ENCODE data around the gene ARL14EP. TPM values are rescaled to one million over a fixed set of nuclear protein-coding genes. Genes with fewer than 3 reads are reported as not detected.
A peak's percentile ranks its signal among the peaks of the same experiment; 100 is the strongest.

Gene ARL14EP
- total RNA-seq, 1 experiment from 2014 or later: 22.1 TPM

DNA sequence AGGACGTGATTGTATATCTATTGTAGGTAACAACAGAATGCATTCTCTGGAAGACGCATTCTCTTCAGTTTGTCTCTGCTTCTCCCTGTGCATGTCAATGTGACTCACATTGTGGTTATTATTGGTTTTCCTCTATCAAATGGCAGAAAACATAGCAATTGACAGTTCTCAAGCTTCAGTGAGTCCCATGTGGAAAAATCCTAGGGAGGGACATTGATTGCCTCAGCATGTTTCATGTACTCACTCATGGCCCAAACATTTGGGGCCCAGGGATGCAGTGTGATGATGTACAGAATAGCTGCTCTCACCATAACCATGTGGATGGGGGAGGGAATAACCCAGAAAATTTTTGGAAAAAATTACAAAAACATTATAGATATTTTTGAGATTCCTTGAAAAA, 9.3 kb upstream of the ARL14EP start:
- TF ChIP-seq, protein P1, sequence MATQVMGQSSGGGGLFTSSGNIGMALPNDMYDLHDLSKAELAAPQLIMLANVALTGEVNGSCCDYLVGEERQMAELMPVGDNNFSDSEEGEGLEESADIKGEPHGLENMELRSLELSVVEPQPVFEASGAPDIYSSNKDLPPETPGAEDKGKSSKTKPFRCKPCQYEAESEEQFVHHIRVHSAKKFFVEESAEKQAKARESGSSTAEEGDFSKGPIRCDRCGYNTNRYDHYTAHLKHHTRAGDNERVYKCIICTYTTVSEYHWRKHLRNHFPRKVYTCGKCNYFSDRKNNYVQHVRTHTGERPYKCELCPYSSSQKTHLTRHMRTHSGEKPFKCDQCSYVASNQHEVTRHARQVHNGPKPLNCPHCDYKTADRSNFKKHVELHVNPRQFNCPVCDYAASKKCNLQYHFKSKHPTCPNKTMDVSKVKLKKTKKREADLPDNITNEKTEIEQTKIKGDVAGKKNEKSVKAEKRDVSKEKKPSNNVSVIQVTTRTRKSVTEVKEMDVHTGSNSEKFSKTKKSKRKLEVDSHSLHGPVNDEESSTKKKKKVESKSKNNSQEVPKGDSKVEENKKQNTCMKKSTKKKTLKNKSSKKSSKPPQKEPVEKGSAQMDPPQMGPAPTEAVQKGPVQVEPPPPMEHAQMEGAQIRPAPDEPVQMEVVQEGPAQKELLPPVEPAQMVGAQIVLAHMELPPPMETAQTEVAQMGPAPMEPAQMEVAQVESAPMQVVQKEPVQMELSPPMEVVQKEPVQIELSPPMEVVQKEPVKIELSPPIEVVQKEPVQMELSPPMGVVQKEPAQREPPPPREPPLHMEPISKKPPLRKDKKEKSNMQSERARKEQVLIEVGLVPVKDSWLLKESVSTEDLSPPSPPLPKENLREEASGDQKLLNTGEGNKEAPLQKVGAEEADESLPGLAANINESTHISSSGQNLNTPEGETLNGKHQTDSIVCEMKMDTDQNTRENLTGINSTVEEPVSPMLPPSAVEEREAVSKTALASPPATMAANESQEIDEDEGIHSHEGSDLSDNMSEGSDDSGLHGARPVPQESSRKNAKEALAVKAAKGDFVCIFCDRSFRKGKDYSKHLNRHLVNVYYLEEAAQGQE (IDR thresholded peaks at IDR 0.05; ENCODE audit: insufficient read depth in 1 of 2, low read depth in 2 of 2, low read length in 1 of 2): no peak
- TF ChIP-seq TCF7L2 (IDR thresholded peaks at IDR 0.05; ENCODE audit: low read depth, low read length) (no peak), SIN3A (IDR thresholded peaks at IDR 0.05; ENCODE audit: borderline replicate concordance, insufficient read depth, low read depth, low read length) (no peak), POLR2AphosphoS5 (IDR thresholded peaks at IDR 0.05; ENCODE audit: low read depth, low read length) (no peak)
- TF ChIP-seq, protein P2, sequence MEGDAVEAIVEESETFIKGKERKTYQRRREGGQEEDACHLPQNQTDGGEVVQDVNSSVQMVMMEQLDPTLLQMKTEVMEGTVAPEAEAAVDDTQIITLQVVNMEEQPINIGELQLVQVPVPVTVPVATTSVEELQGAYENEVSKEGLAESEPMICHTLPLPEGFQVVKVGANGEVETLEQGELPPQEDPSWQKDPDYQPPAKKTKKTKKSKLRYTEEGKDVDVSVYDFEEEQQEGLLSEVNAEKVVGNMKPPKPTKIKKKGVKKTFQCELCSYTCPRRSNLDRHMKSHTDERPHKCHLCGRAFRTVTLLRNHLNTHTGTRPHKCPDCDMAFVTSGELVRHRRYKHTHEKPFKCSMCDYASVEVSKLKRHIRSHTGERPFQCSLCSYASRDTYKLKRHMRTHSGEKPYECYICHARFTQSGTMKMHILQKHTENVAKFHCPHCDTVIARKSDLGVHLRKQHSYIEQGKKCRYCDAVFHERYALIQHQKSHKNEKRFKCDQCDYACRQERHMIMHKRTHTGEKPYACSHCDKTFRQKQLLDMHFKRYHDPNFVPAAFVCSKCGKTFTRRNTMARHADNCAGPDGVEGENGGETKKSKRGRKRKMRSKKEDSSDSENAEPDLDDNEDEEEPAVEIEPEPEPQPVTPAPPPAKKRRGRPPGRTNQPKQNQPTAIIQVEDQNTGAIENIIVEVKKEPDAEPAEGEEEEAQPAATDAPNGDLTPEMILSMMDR (IDR thresholded peaks at IDR 0.05): no peak
- ChIA-PET CTCF (no interaction called here), POLR2A (no interaction called here)
- Histone ChIP-seq H3K4me1 (ENCODE audit: control insufficient read depth, insufficient read depth, low read length) (no peaks in the 10 kb centered on the region), H3K4me3 (ENCODE audit: low read depth in 2 of 2, low read length in 2 of 2) (no peak overlapping the region), H3K36me3 (ENCODE audit: control insufficient read depth, insufficient read depth, low read length) (no peaks in the 10 kb centered on the region), H3K27ac (ENCODE audit: low read length) (no peak overlapping the region), H3K27me3 (ENCODE audit: control insufficient read depth, insufficient read depth, low read length) (peaks cover 3% of the 10 kb centered on the region; the same call in 1 of the 2 replicates), H3K9me3 (ENCODE audit: control insufficient read depth, insufficient read depth, low read depth, low read length) (no peaks in the 10 kb centered on the region)
- DNase-seq (ENCODE audit: low read depth, low spot score) (no peak), ATAC-seq (no peak)
- intact Hi-C loops (cut with micrococcal nuclease; ENCODE audit: unreplicated experiment): no loop called here
- BruUV-seq (replicated peaks): no TSS peak
- in situ Hi-C loops (cut with HindIII; ENCODE audit: low pct_unique_long_range_greater_than_20kb, low sequenced_read_pairs): no loop called here

DNA sequence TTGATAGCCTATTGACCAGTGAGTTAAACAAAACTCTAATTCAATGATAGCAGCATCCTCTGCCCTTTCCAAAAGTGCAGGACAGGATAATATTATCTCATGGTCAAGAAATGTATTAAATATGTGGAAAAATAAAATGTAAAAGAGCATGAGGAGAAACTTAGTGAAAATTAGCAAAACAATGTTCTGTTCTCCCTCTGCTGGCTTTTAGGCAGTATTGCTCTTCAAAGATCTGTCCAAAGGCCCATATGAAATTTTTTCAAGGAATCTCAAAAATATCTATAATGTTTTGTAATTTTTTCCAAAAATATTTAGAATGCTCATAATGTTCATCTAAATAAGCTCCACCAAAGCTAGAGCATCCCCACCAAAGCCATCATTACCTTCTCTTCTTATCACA, 8.3 kb upstream of the ARL14EP start:
- intact Hi-C loops (cut with micrococcal nuclease; ENCODE audit: unreplicated experiment): no loop called here
- Histone ChIP-seq H3K27me3 (ENCODE audit: control insufficient read depth, insufficient read depth, low read length) (peaks cover 3% of the 10 kb centered on the region; the same call in 1 of the 2 replicates), H3K27ac (ENCODE audit: low read length) (no peak overlapping the region), H3K4me3 (ENCODE audit: low read depth in 2 of 2, low read length in 2 of 2) (no peak overlapping the region), H3K4me1 (ENCODE audit: control insufficient read depth, insufficient read depth, low read length) (no peaks in the 10 kb centered on the region), H3K36me3 (ENCODE audit: control insufficient read depth, insufficient read depth, low read length) (no peaks in the 10 kb centered on the region), H3K9me3 (ENCODE audit: control insufficient read depth, insufficient read depth, low read depth, low read length) (no peaks in the 10 kb centered on the region)
- ATAC-seq (no peak), DNase-seq (ENCODE audit: low read depth, low spot score) (no peak)
- ChIA-PET POLR2A (no interaction called here), CTCF (no interaction called here)
- no TSS peak for BruUV-seq (replicated peaks)
- in situ Hi-C loops (cut with HindIII; ENCODE audit: low pct_unique_long_range_greater_than_20kb, low sequenced_read_pairs): no loop called here
- TF ChIP-seq, protein P2 (IDR thresholded peaks at IDR 0.05): peak; percentile 43; the same call in 1 of the 2 replicates
- TF ChIP-seq POLR2AphosphoS5 (IDR thresholded peaks at IDR 0.05; ENCODE audit: low read depth, low read length): no peak

Measured in Panc1 (cell line).